ENCODE results near the gene TNFRSF4. TPM values are rescaled to one million over a fixed set of nuclear protein-coding genes. Genes with fewer than 3 reads are reported as not detected.

Gene TNFRSF4
- total and polyA plus RNA-seq, 2 of the 8 experiments (the other 6 are each of a cell fraction or from before 2014, with no cell fraction given) = 0.06 TPM; not detected in 1

DNA sequence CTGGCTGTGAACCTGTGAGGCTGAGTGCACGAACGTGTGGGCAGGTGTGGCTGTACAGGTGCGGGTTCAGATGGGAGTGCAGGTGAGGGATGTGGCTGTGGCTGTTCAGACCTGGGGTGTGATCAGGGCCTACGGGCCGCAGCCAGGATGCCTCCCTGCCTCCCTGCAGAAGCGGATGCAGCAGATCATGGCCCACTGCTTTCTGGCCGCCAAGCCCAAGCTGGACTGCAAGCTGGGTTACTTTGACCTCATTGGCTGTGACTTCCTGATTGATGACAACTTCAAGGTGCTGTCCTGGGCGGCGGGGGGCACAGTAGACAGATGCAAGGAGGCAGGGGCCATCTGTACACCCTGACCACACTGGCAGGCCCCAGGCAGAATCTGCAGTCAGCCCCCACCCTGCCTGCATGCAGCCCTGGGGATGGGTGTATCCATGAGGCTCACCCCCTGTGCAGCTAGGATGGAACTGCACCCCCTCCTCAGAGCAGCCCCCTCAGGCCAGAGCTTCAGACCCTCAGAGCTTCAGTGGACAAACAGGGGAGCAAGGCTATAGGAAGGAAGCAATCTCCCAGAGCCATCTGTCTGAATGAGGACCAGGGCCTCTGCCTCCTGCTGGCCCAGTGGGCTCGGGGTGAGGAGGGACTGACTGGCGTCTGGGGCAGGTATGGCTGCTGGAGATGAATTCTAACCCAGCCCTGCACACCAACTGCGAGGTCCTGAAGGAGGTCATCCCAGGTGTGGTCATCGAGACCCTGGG is 17.3 kb downstream of the TNFRSF4 start:
- Histone ChIP-seq H4K5ac (ENCODE audit: insufficient read length, low read depth, low read length) (no peak overlapping the region), H3K27ac (ENCODE audit: low read depth, low read length) (no peak overlapping the region), H4K20me1 (replicated peaks in 1 of 2; ENCODE audit: control insufficient read depth in 1 of 2, insufficient read depth in 2 of 2, low read length in 2 of 2) (no peaks in the 10 kb centered on the region), H4K8ac (ENCODE audit: extremely low read depth, insufficient read depth, low read length) (no peak overlapping the region), H3K9me3 (ENCODE audit: insufficient read depth in 2 of 2, low read depth in 1 of 2, low read length in 1 of 2) (peaks cover 3 to 9% of the 10 kb centered on the region in 2 experiments; a peak in 3 of 4 replicates), H3K79me1 (ENCODE audit: low read depth, low read length) (no peaks in the 10 kb centered on the region), H3K4me1 (replicated peaks in 1 of 4; ENCODE audit: control insufficient read depth in 3 of 4, insufficient read depth in 4 of 4, low read length in 3 of 4) (peaks cover 0 to 4% (median under 1%) of the 10 kb centered on the region in 4 experiments; a peak in 4 of 7 replicates), H3K36me3 (ENCODE audit: control insufficient read depth in 2 of 4, insufficient read depth in 4 of 4, low read length in 3 of 4) (no peaks in the 10 kb centered on the region), H3K4me3 (ENCODE audit: extremely low read depth in 1 of 4, insufficient read depth in 2 of 4, low read depth in 3 of 4, low read length in 4 of 4) (no peak overlapping the region), H2AFZ (ENCODE audit: low read length) (no peak overlapping the region), H3K14ac (ENCODE audit: insufficient read length) (no peak overlapping the region), H3K79me2 (ENCODE audit: control insufficient read depth in 1 of 2, insufficient read depth in 2 of 2, low read length in 2 of 2) (no peaks in the 10 kb centered on the region), H2BK12ac (ENCODE audit: low read depth, low read length) (no peak overlapping the region), H3K4ac (replicated peaks; ENCODE audit: insufficient read length, low read depth, low read length) (no peak overlapping the region), H2BK5ac (ENCODE audit: low read depth, low read length) (no peak overlapping the region), H2BK120ac (replicated peaks; ENCODE audit: low read depth, low read length) (no peak overlapping the region), H3K18ac (ENCODE audit: extremely low read depth, low read length) (no peak overlapping the region), H3K4me2 (ENCODE audit: insufficient read depth in 1 of 2, low read depth in 2 of 2, low read length in 2 of 2) (no peak overlapping the region), H3K23me2 (ENCODE audit: low read depth, low read length) (no peaks in the 10 kb centered on the region; the same call in 1 of the 2 replicates), H3K56ac (replicated peaks; ENCODE audit: insufficient read length, low read depth, low read length) (no peak overlapping the region), H3K27me3 (replicated peaks in 1 of 4; ENCODE audit: control insufficient read depth in 3 of 4, extremely low read depth in 1 of 4, insufficient read depth in 3 of 4, low read length in 3 of 4) (peaks cover 0 to 3% (median 1%) of the 10 kb centered on the region in 4 experiments; a peak in 4 of 7 replicates), H2BK15ac (ENCODE audit: low read length) (0 out of 2 replicates have a peak overlapping the region, but pooled peaks have one; percentile 40), H4K91ac (replicated peaks; ENCODE audit: insufficient read length, low read length) (no peak overlapping the region), H3K23ac (ENCODE audit: insufficient read length) (no peak overlapping the region), H2AK5ac (ENCODE audit: low read depth, low read length) (no peak overlapping the region), H2BK20ac (ENCODE audit: low read length) (no peak overlapping the region), H3K9ac (replicated peaks in 1 of 4; ENCODE audit: extremely low read depth in 1 of 4, low read depth in 3 of 4, low read length in 3 of 4) (no peak overlapping the region)
- ChIA-PET POLR2A (ENCODE audit: partially characterized antibody) (no interaction called here), CTCF (ENCODE audit: partially characterized antibody) (interaction anchor here (1.2 to 3.5 kb wide), 3 partner anchors 74 to 213 kb away, joined by 3 to 14 read pairs (median 3); no protein-coding TSS in a partner anchor)
- no peak for DNase-seq (ENCODE audit: low read depth in 1 of 2, low spot score in 2 of 2)
- 90% methylated on average over 11 of the region's 13 CpGs; no CpG with 5 or more reads in 1 of the 2 experiments for WGBS, 2 experiments (ENCODE audit: extremely low coverage in 1 of 2, insufficient coverage in 1 of 2, insufficient read length in 1 of 2, insufficient replicate concordance in 2 of 2, low coverage in 1 of 2, low lambda C conversion rate in 2 of 2, missing lambda C conversion rate in 1 of 2)
- FAIRE-seq = no peak
- TF ChIP-seq TBP (IDR thresholded peaks at IDR 0.05; ENCODE audit: low read depth, low read length) (no peak), NRF1 (IDR thresholded peaks at IDR 0.05; ENCODE audit: low read depth, low read length) (no peak), SP4 (IDR thresholded peaks at IDR 0.05; ENCODE audit: low read length) (no peak), RXRA (IDR thresholded peaks at IDR 0.05; ENCODE audit: insufficient read depth, low read depth, low read length) (no peak), GTF2F1 (IDR thresholded peaks at IDR 0.05; ENCODE audit: borderline replicate concordance, low read depth, low read length) (no peak), CEBPB (IDR thresholded peaks at IDR 0.05; ENCODE audit: low read depth, low read length) (no peak), RAD21 (IDR thresholded peaks at IDR 0.05 in 1 of 2, conservative IDR thresholded peaks at IDR 0.05 in 1 of 2; ENCODE audit: low read depth in 2 of 2, low read length in 2 of 2) (no peak), KDM4A (IDR thresholded peaks at IDR 0.05; ENCODE audit: low read depth, low read length, severe bottlenecking) (no peak), KDM5A (IDR thresholded peaks at IDR 0.05; ENCODE audit: low read length) (no peak)
- TF ChIP-seq, protein P1, sequence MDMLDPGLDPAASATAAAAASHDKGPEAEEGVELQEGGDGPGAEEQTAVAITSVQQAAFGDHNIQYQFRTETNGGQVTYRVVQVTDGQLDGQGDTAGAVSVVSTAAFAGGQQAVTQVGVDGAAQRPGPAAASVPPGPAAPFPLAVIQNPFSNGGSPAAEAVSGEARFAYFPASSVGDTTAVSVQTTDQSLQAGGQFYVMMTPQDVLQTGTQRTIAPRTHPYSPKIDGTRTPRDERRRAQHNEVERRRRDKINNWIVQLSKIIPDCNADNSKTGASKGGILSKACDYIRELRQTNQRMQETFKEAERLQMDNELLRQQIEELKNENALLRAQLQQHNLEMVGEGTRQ (IDR thresholded peaks at IDR 0.05; ENCODE audit: low read length) = no peak
